ENCODE results near the gene PCNX2.

PCNX2 gene

DNA sequence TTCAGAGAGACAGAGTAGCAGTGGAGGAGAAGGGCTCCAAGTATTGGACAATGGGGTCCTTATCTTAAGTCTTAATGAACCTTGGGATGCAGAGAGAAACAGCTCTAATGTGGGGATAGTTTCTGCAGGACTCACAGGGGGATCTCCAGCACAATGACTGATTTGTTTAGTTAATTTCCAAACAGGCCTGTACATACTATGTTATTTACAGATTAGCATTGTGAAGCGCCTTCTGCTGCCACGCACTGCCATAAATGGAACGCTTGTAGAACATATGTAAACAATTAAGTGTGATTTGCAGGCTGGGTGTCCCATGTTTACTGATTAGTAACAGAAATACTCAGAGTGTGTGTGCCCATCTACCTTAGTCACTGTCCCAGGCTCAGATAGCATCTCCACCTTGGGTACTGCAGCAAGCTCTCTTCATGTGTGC, 289.0 kb downstream of the PCNX2 start:
- POLR2A ChIA-PET, result no interaction called here
- no peak overlapping the region for H3K4me3 ChIP-seq (ENCODE audit: low read depth, low read length)
- TF ChIP-seq, protein P1, sequence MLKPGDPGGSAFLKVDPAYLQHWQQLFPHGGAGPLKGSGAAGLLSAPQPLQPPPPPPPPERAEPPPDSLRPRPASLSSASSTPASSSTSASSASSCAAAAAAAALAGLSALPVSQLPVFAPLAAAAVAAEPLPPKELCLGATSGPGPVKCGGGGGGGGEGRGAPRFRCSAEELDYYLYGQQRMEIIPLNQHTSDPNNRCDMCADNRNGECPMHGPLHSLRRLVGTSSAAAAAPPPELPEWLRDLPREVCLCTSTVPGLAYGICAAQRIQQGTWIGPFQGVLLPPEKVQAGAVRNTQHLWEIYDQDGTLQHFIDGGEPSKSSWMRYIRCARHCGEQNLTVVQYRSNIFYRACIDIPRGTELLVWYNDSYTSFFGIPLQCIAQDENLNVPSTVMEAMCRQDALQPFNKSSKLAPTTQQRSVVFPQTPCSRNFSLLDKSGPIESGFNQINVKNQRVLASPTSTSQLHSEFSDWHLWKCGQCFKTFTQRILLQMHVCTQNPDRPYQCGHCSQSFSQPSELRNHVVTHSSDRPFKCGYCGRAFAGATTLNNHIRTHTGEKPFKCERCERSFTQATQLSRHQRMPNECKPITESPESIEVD (tag by site-specific recombination; IDR thresholded peaks at IDR 0.05), result no peak
- no peak for TF ChIP-seq ZNF37A (tag by site-specific recombination; IDR thresholded peaks at IDR 0.05)
- TF ChIP-seq ZNF311 (tag by site-specific recombination; IDR thresholded peaks at IDR 0.05; ENCODE audit: borderline replicate concordance), result no peak
- TF ChIP-seq ZNF138 (tag by site-specific recombination; IDR thresholded peaks at IDR 0.05; ENCODE audit: borderline replicate concordance), result no peak
- no peak for TF ChIP-seq ZNF501 (tag by site-specific recombination; IDR thresholded peaks at IDR 0.05)
- TF ChIP-seq ZNF302 (tag by site-specific recombination; IDR thresholded peaks at IDR 0.05; ENCODE audit: low read depth), result no peak
- TF ChIP-seq KLF7 (tag by site-specific recombination; IDR thresholded peaks at IDR 0.05; ENCODE audit: borderline replicate concordance), result no peak
- TF ChIP-seq ZNF324 (tag by site-specific recombination; IDR thresholded peaks at IDR 0.05), result no peak
- TF ChIP-seq KLF10 (tag by site-specific recombination; IDR thresholded peaks at IDR 0.05), result no peak
- TF ChIP-seq ZNF768 (tag by site-specific recombination; IDR thresholded peaks at IDR 0.05), result no peak
- no peak for TF ChIP-seq ZSCAN16 (tag by site-specific recombination; IDR thresholded peaks at IDR 0.05)
- no peak for TF ChIP-seq ZNF133 (tag by site-specific recombination; IDR thresholded peaks at IDR 0.05)
- no peak for TF ChIP-seq ZNF626 (tag by site-specific recombination; IDR thresholded peaks at IDR 0.05)
- no peaks in the 10 kb centered on the region for H3K9me3 ChIP-seq (ENCODE audit: control insufficient read depth, insufficient read depth, low read depth, low read length)
- H3K27ac ChIP-seq (ENCODE audit: extremely low read depth, low read depth, low read length), result no peak overlapping the region
- CTCF ChIA-PET, result interaction anchor here (0.6 to 0.9 kb wide), 2 partner anchors 21 to 116 kb away, joined by 3 to 6 read pairs; no protein-coding TSS in a partner anchor
- no peaks in the 10 kb centered on the region for H3K4me1 ChIP-seq (ENCODE audit: control insufficient read depth, insufficient read depth, low read length)
- peaks cover 0 to 12% of the 10 kb centered on the region in 2 experiments; a peak in 1 of 3 replicates for H3K36me3 ChIP-seq (ENCODE audit: control insufficient read depth in 2 of 2, insufficient read depth in 1 of 2, low read length in 2 of 2)

DNA sequence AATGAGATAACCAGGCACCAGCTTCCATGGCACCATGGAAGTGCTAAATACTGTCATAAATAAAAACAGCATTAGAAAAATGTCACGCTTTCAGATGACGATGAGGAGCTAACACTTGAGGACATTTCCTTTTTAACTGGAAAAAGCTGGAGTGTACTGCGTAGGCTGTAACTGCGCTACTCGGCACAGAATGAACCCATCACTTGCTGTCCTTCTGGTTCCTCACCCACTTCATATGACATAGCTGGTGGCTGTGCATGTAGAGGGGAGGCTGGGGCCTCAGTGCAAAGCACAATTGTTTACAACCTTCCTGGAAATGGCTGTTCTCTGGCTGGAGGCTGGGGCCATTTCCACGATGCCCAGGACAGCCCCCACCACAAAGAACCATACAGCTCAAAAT, 289.4 kb downstream of the PCNX2 start:
- H3K4me1 ChIP-seq (ENCODE audit: control insufficient read depth, insufficient read depth, low read length), result no peaks in the 10 kb centered on the region
- ChIA-PET CTCF (interaction anchor here (0.5 to 0.9 kb wide), 5 partner anchors 21 to 1024 kb away, joined by 3 to 6 read pairs (median 3); no protein-coding TSS in a partner anchor), POLR2A (no interaction called here)
- peaks cover 0 to 14% of the 10 kb centered on the region in 2 experiments; a peak in 2 of 3 replicates for H3K36me3 ChIP-seq (ENCODE audit: control insufficient read depth in 2 of 2, insufficient read depth in 1 of 2, low read length in 2 of 2)
- no peak overlapping the region for H3K4me3 ChIP-seq (ENCODE audit: low read depth, low read length)
- H3K27ac ChIP-seq (ENCODE audit: extremely low read depth, low read depth, low read length), result no peak overlapping the region
- TF ChIP-seq KLF16 (tag by site-specific recombination; IDR thresholded peaks at IDR 0.05) (no peak), ZBTB8A (tag by site-specific recombination; IDR thresholded peaks at IDR 0.05) (no peak), ZNF214 (tag by site-specific recombination; IDR thresholded peaks at IDR 0.05; ENCODE audit: borderline replicate concordance) (no peak), ZBTB7A (tag by site-specific recombination; IDR thresholded peaks at IDR 0.05; ENCODE audit: low read depth) (no peak), ZNF354C (tag by site-specific recombination; IDR thresholded peaks at IDR 0.05; ENCODE audit: borderline replicate concordance, low read depth) (no peak), ZNF23 (tag by site-specific recombination; IDR thresholded peaks at IDR 0.05; ENCODE audit: borderline replicate concordance) (no peak), ZXDB (tag by site-specific recombination; IDR thresholded peaks at IDR 0.05) (no peak), ZBTB48 (tag by site-specific recombination; IDR thresholded peaks at IDR 0.05) (no peak), ZNF561 (tag by site-specific recombination; IDR thresholded peaks at IDR 0.05; ENCODE audit: borderline replicate concordance) (no peak), ZNF510 (tag by site-specific recombination; IDR thresholded peaks at IDR 0.05; ENCODE audit: insufficient replicate concordance) (no peak), ZBTB1 (tag by site-specific recombination; IDR thresholded peaks at IDR 0.05) (no peak), ZIC2 (tag by site-specific recombination; IDR thresholded peaks at IDR 0.05) (no peak)
- TF ChIP-seq, protein P2, sequence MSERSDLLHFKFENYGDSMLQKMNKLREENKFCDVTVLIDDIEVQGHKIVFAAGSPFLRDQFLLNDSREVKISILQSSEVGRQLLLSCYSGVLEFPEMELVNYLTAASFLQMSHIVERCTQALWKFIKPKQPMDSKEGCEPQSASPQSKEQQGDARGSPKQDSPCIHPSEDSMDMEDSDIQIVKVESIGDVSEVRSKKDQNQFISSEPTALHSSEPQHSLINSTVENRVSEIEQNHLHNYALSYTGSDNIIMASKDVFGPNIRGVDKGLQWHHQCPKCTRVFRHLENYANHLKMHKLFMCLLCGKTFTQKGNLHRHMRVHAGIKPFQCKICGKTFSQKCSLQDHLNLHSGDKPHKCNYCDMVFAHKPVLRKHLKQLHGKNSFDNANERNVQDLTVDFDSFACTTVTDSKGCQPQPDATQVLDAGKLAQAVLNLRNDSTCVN (tag by site-specific recombination; optimal IDR thresholded peaks at IDR 0.05), result no peak
- TF ChIP-seq, protein P3, sequence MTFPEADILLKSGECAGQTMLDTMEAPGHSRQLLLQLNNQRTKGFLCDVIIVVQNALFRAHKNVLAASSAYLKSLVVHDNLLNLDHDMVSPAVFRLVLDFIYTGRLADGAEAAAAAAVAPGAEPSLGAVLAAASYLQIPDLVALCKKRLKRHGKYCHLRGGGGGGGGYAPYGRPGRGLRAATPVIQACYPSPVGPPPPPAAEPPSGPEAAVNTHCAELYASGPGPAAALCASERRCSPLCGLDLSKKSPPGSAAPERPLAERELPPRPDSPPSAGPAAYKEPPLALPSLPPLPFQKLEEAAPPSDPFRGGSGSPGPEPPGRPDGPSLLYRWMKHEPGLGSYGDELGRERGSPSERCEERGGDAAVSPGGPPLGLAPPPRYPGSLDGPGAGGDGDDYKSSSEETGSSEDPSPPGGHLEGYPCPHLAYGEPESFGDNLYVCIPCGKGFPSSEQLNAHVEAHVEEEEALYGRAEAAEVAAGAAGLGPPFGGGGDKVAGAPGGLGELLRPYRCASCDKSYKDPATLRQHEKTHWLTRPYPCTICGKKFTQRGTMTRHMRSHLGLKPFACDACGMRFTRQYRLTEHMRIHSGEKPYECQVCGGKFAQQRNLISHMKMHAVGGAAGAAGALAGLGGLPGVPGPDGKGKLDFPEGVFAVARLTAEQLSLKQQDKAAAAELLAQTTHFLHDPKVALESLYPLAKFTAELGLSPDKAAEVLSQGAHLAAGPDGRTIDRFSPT (tag by site-specific recombination; IDR thresholded peaks at IDR 0.05), result no peak
- TF ChIP-seq, protein P4, sequence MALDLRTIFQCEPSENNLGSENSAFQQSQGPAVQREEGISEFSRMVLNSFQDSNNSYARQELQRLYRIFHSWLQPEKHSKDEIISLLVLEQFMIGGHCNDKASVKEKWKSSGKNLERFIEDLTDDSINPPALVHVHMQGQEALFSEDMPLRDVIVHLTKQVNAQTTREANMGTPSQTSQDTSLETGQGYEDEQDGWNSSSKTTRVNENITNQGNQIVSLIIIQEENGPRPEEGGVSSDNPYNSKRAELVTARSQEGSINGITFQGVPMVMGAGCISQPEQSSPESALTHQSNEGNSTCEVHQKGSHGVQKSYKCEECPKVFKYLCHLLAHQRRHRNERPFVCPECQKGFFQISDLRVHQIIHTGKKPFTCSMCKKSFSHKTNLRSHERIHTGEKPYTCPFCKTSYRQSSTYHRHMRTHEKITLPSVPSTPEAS (tag by site-specific recombination; IDR thresholded peaks at IDR 0.05), result no peak
- H3K9me3 ChIP-seq (ENCODE audit: control insufficient read depth, insufficient read depth, low read depth, low read length), result no peaks in the 10 kb centered on the region
